ENCODE measurements around the gene ALOX15B.

DNA sequence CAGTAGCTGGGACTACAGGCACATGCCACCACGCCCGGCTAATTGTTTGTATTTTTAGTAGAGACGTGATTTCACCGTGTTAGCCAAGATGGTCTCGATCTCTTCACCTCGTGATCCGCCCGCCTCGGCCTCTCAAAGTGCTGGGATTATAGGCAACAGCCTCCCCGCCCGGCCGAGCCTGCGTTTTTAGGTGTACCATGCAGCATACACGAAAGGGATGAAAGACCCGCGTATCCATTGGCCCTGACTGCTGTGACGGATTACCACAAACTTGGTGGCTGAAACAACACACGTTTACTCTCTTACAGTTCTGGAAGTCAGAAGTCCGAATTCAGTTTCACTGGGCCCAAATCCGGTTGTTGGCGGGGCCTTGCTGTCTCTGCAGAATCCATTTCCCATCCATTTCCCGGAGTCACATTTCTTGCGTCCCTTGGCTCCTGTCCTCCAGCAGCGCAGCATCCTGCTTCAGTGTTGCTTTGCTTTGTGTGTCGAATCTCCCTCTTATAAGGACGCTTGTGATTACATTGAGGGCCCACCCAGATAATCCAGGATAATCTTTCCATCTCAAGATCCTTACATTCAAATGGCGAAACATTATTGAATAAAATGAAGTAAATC is 44.8 kb upstream of the ALOX15B start:
- TF ChIP-seq YY1 (IDR thresholded peaks at IDR 0.05; ENCODE audit: low read depth, low read length) (no peak), SUZ12 (IDR thresholded peaks at IDR 0.05; ENCODE audit: unreplicated experiment) (no peak), SMAD5 (IDR thresholded peaks at IDR 0.05; ENCODE audit: low read depth) (no peak), RAD51 (IDR thresholded peaks at IDR 0.05) (no peak), EZH2 (IDR thresholded peaks at IDR 0.05; ENCODE audit: borderline replicate concordance, control insufficient read depth, low read depth, low read length) (no peak), SMC3 (IDR thresholded peaks at IDR 0.05; ENCODE audit: borderline replicate concordance, low read length) (no peak), MEF2A (IDR thresholded peaks at IDR 0.05; ENCODE audit: insufficient read depth, low read depth, low read length) (no peak), SRF (IDR thresholded peaks at IDR 0.05; ENCODE audit: low read depth in 2 of 2, low read length in 2 of 2) (no peak), POLR2AphosphoS5 (IDR thresholded peaks at IDR 0.05; ENCODE audit: low read length) (no peak)
- TF ChIP-seq, protein P1, sequence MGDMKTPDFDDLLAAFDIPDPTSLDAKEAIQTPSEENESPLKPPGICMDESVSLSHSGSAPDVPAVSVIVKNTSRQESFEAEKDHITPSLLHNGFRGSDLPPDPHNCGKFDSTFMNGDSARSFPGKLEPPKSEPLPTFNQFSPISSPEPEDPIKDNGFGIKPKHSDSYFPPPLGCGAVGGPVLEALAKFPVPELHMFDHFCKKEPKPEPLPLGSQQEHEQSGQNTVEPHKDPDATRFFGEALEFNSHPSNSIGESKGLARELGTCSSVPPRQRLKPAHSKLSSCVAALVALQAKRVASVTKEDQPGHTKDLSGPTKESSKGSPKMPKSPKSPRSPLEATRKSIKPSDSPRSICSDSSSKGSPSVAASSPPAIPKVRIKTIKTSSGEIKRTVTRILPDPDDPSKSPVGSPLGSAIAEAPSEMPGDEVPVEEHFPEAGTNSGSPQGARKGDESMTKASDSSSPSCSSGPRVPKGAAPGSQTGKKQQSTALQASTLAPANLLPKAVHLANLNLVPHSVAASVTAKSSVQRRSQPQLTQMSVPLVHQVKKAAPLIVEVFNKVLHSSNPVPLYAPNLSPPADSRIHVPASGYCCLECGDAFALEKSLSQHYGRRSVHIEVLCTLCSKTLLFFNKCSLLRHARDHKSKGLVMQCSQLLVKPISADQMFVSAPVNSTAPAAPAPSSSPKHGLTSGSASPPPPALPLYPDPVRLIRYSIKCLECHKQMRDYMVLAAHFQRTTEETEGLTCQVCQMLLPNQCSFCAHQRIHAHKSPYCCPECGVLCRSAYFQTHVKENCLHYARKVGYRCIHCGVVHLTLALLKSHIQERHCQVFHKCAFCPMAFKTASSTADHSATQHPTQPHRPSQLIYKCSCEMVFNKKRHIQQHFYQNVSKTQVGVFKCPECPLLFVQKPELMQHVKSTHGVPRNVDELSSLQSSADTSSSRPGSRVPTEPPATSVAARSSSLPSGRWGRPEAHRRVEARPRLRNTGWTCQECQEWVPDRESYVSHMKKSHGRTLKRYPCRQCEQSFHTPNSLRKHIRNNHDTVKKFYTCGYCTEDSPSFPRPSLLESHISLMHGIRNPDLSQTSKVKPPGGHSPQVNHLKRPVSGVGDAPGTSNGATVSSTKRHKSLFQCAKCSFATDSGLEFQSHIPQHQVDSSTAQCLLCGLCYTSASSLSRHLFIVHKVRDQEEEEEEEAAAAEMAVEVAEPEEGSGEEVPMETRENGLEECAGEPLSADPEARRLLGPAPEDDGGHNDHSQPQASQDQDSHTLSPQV (IDR thresholded peaks at IDR 0.05) = no peak
- TF ChIP-seq, protein P2, sequence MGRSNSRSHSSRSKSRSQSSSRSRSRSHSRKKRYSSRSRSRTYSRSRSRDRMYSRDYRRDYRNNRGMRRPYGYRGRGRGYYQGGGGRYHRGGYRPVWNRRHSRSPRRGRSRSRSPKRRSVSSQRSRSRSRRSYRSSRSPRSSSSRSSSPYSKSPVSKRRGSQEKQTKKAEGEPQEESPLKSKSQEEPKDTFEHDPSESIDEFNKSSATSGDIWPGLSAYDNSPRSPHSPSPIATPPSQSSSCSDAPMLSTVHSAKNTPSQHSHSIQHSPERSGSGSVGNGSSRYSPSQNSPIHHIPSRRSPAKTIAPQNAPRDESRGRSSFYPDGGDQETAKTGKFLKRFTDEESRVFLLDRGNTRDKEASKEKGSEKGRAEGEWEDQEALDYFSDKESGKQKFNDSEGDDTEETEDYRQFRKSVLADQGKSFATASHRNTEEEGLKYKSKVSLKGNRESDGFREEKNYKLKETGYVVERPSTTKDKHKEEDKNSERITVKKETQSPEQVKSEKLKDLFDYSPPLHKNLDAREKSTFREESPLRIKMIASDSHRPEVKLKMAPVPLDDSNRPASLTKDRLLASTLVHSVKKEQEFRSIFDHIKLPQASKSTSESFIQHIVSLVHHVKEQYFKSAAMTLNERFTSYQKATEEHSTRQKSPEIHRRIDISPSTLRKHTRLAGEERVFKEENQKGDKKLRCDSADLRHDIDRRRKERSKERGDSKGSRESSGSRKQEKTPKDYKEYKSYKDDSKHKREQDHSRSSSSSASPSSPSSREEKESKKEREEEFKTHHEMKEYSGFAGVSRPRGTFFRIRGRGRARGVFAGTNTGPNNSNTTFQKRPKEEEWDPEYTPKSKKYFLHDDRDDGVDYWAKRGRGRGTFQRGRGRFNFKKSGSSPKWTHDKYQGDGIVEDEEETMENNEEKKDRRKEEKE (IDR thresholded peaks at IDR 0.05) = no peak
